Measurements from ENCODE around the gene POLR1A.

The POLR1A gene

GRCh38 chr2:86105969-86106945, 571 bp upstream of the POLR1A start, which contains the start of gene PTCD3:
TSS of gene PTCD3 (plus strand) at chr2:86106235. CDS start at chr2:86106248, 13 bp downstream.
- no peaks in the 10 kb centered on the region for H3K9me3 ChIP-seq (ENCODE audit: control insufficient read depth, insufficient read depth, low read length)
- peaks cover 37% of the 10 kb centered on the region for H4K20me1 ChIP-seq (ENCODE audit: control insufficient read depth, insufficient read depth, low read depth, low read length)
- peak within 1 kb of the TSS; percentile 63 for H3K27ac ChIP-seq (ENCODE audit: low read depth, low read length)
- H3K79me2 ChIP-seq (ENCODE audit: control insufficient read depth, low read length) = peaks cover 97% of the 10 kb centered on the region
- H3K36me3 ChIP-seq (ENCODE audit: control insufficient read depth, low read length) = peaks cover 82% of the 10 kb centered on the region
- peak within 1 kb of the TSS; percentile 88 for H3K4me2 ChIP-seq (ENCODE audit: low read length)
- peak within 1 kb of the TSS; percentile 95 for H3K4me3 ChIP-seq (ENCODE audit: low read length)
- no peaks in the 10 kb centered on the region for H3K9me2 ChIP-seq (replicated peaks; ENCODE audit: control insufficient read depth, low read length)
- no peaks in the 10 kb centered on the region; the same call in 1 of the 2 replicates for H3F3A ChIP-seq (ENCODE audit: control insufficient read depth, insufficient read depth)
- TF ChIP-seq CTCF (IDR thresholded peaks at IDR 0.05; ENCODE audit: low read depth, low read length, poor library complexity, severe bottlenecking) = no peak
- TF ChIP-seq EZH2phosphoT487 (IDR thresholded peaks at IDR 0.05; ENCODE audit: borderline replicate concordance, low read length) = no peak
- H3K4me1 ChIP-seq (ENCODE audit: control insufficient read depth, low read length) = peaks cover 37% of the 10 kb centered on the region
- no peaks in the 10 kb centered on the region for H3K27me3 ChIP-seq (ENCODE audit: control insufficient read depth, low read length)

- TF ChIP-seq EZH2phosphoT487 (IDR thresholded peaks at IDR 0.05; ENCODE audit: borderline replicate concordance, low read length) (no peak), CTCF (IDR thresholded peaks at IDR 0.05; ENCODE audit: low read depth, low read length, poor library complexity, severe bottlenecking) (no peak)
- Histone ChIP-seq H4K20me1 (ENCODE audit: control insufficient read depth, insufficient read depth, low read depth, low read length) (peaks cover 13% of the 10 kb centered on the region; the same call in 1 of the 2 replicates), H3K9me3 (ENCODE audit: control insufficient read depth, insufficient read depth, low read length) (no peaks in the 10 kb centered on the region), H3K36me3 (ENCODE audit: control insufficient read depth, low read length) (peaks cover 84% of the 10 kb centered on the region), H3K27ac (ENCODE audit: low read depth, low read length) (no peak overlapping the region), H3K4me2 (ENCODE audit: low read length) (no peak overlapping the region), H3K79me2 (ENCODE audit: control insufficient read depth, low read length) (peaks cover 98% of the 10 kb centered on the region), H3K4me3 (ENCODE audit: low read length) (no peak overlapping the region), H3K4me1 (ENCODE audit: control insufficient read depth, low read length) (peaks cover 23% of the 10 kb centered on the region), H3F3A (ENCODE audit: control insufficient read depth, insufficient read depth) (no peaks in the 10 kb centered on the region), H3K9me2 (replicated peaks; ENCODE audit: control insufficient read depth, low read length) (no peaks in the 10 kb centered on the region), H3K27me3 (ENCODE audit: control insufficient read depth, low read length) (no peaks in the 10 kb centered on the region)
These were observed 3.5 kb downstream of the POLR1A start for GRCh38 chr2:86102157-86102556.

GRCh38 chr2:86097913-86098312, 7.8 kb downstream of the POLR1A start:
- Histone ChIP-seq H3K9me2 (replicated peaks; ENCODE audit: control insufficient read depth, low read length) (no peaks in the 10 kb centered on the region), H3K4me2 (ENCODE audit: low read length) (no peak overlapping the region), H3K27me3 (ENCODE audit: control insufficient read depth, low read length) (no peaks in the 10 kb centered on the region), H4K20me1 (ENCODE audit: control insufficient read depth, insufficient read depth, low read depth, low read length) (0 out of 2 replicates have a peak, but pooled peaks cover 3% of the 10 kb centered on the region), H3K27ac (ENCODE audit: low read depth, low read length) (no peak overlapping the region), H3K36me3 (ENCODE audit: control insufficient read depth, low read length) (peaks cover 93% of the 10 kb centered on the region), H3K79me2 (ENCODE audit: control insufficient read depth, low read length) (peaks cover 96% of the 10 kb centered on the region), H3K4me3 (ENCODE audit: low read length) (no peak overlapping the region), H3F3A (ENCODE audit: control insufficient read depth, insufficient read depth) (no peaks in the 10 kb centered on the region), H3K4me1 (ENCODE audit: control insufficient read depth, low read length) (peaks cover 3% of the 10 kb centered on the region), H3K9me3 (ENCODE audit: control insufficient read depth, insufficient read depth, low read length) (no peaks in the 10 kb centered on the region)
- TF ChIP-seq EZH2phosphoT487 (IDR thresholded peaks at IDR 0.05; ENCODE audit: borderline replicate concordance, low read length) (no peak), CTCF (IDR thresholded peaks at IDR 0.05; ENCODE audit: low read depth, low read length, poor library complexity, severe bottlenecking) (no peak)
